Neural cell (in vitro differentiated cells): Measurements from ENCODE around the gene NPAS3. TPM values are rescaled to one million over a fixed set of nuclear protein-coding genes. Genes with fewer than 3 reads are reported as not detected.

Experiments used
- H2AFZ ChIP-seq: fragments of 200-600, 300-800 bp; sonication (generic), shearing (Covaris generic); 2 replicates; pipeline ENCODE4 v1.6.0; 2014; ENCODE audit warnings: low read depth, mild to moderate bottlenecking, antibody characterized with exemption, low read length, moderate library complexity
- H3F3A ChIP-seq: fragments of 200-600 bp; shearing (Covaris generic); 2 replicates; pipeline ENCODE4 v1.6.1; 2016; ENCODE audit warnings: mild to moderate bottlenecking, moderate library complexity, mixed read lengths, antibody characterized with exemption, low read length; ENCODE audit not compliant: insufficient read depth, poor library complexity, severe bottlenecking
- H3K27ac ChIP-seq: fragments of 200-600, 300-800 bp; sonication (generic), shearing (Covaris generic); 2 replicates; pipeline ENCODE4 v1.5.1; 2014; ENCODE audit warnings: mild to moderate bottlenecking, low read length, moderate library complexity
- H3K27me3 ChIP-seq: fragments of 300-800, 200-600 bp; sonication (generic), shearing (Covaris generic); 2 replicates; pipeline ENCODE4 v1.6.0; 2014; ENCODE audit warnings: mild to moderate bottlenecking, low read depth, low read length, moderate library complexity; ENCODE audit not compliant: insufficient read depth
- H3K36me3 ChIP-seq: fragments of 300-800, 200-600 bp; sonication (generic), shearing (Covaris generic); 2 replicates; pipeline ENCODE4 v1.5.1; 2014; ENCODE audit warnings: mild to moderate bottlenecking, antibody characterized with exemption, low read length, moderate library complexity; ENCODE audit not compliant: insufficient read depth
- H3K4me2 ChIP-seq: fragments of 300-800, 200-600 bp; sonication (generic), shearing (Covaris generic); 2 replicates; pipeline ENCODE4 v1.6.0; 2014; ENCODE audit warnings: mild to moderate bottlenecking, low read length
- H3K4me3 ChIP-seq: fragments of 300-800, 200-600 bp; sonication (generic), shearing (Covaris generic); 2 replicates; pipeline ENCODE4 v1.5.1; 2014; ENCODE audit warnings: mild to moderate bottlenecking, low read length, moderate library complexity
- H3K79me2 ChIP-seq: fragments of 200-600 bp; shearing (Covaris generic); replicated peaks from 2 replicates; pipeline ENCODE4 v1.6.0; 2014; ENCODE audit warnings: mild to moderate bottlenecking, low read length, moderate library complexity; ENCODE audit not compliant: insufficient read depth
- H3K9ac ChIP-seq: fragments of 300-800, 200-600 bp; sonication (generic), shearing (Covaris generic); 2 replicates; pipeline ENCODE4 v1.6.1; 2016; ENCODE audit warnings: mild to moderate bottlenecking, low read length, mixed read lengths
- H3K9me2 ChIP-seq: fragments of 200-600 bp; shearing (Covaris generic); 2 replicates; pipeline ENCODE4 v1.6.1; 2016; ENCODE audit warnings: mild to moderate bottlenecking, low read length, mixed read lengths; ENCODE audit not compliant: insufficient read depth
- H3K9me3 ChIP-seq: fragments of 200-600, 300-800 bp; sonication (generic), shearing (Covaris generic); 2 replicates; pipeline ENCODE4 v1.6.1; 2016; ENCODE audit warnings: mild to moderate bottlenecking, mixed run types, low read length, moderate library complexity, mixed read lengths
- H4K20me1 ChIP-seq: fragments of 200-600 bp; shearing (Covaris generic); 2 replicates; pipeline ENCODE4 v1.6.1; 2016; ENCODE audit warnings: mild to moderate bottlenecking, mixed run types; ENCODE audit not compliant: insufficient read depth
- EP300 ChIP-seq: fragments of 450-650 bp; conservative IDR thresholded peaks from 2 replicates; pipeline ENCODE4 v1.6.1; 2014; ENCODE audit warnings: antibody characterized with exemption, mild to moderate bottlenecking, moderate library complexity; ENCODE audit not compliant: poor library complexity, severe bottlenecking
- EZH2 ChIP-seq: fragments of 200-600, 300-800 bp; shearing (Covaris generic), sonication (generic); IDR thresholded peaks from 2 replicates; pipeline ENCODE4 v1.6.1; 2014; ENCODE audit warnings: antibody characterized with exemption, low read length, borderline replicate concordance, mild to moderate bottlenecking; ENCODE audit not compliant: insufficient read depth, poor library complexity, severe bottlenecking
- MXI1 ChIP-seq: fragments of 450-650 bp; conservative IDR thresholded peaks from 2 replicates; pipeline ENCODE4 v1.6.1; 2014; ENCODE audit warnings: antibody characterized with exemption, mild to moderate bottlenecking; ENCODE audit not compliant: poor library complexity, severe bottlenecking
- POLR2AphosphoS5 ChIP-seq: IDR thresholded peaks from 2 replicates; pipeline ENCODE4 v1.6.1; 2012
- RAD21 ChIP-seq: fragments of 450-650 bp; conservative IDR thresholded peaks from 2 replicates; pipeline ENCODE4 v1.6.1; 2014; ENCODE audit warnings: antibody characterized with exemption, mild to moderate bottlenecking, moderate library complexity
- SMC3 ChIP-seq: fragments of 450-650 bp; conservative IDR thresholded peaks from 2 replicates; pipeline ENCODE4 v1.6.1; 2014; ENCODE audit warnings: antibody characterized with exemption, mild to moderate bottlenecking, moderate library complexity; ENCODE audit not compliant: poor library complexity
- TAF1 ChIP-seq: IDR thresholded peaks from 2 replicates; pipeline ENCODE4 v1.6.1; 2012; ENCODE audit warnings: low read depth
- polyA plus RNA-seq: library from polyadenylated mRNA; depleted of rRNA; stranded (reverse); fragments of >200 nt; gene quantifications from 2 replicates; pipeline ENCODE4 v1.2.3, GENCODE V29; 2014
- TF ChIP-seq, protein P1 (sequence below): IDR thresholded peaks from 2 replicates; pipeline ENCODE4 v1.6.1; 2012; ENCODE audit warnings: borderline replicate concordance
- TF ChIP-seq, protein P2 (sequence below): fragments of 450-650 bp; IDR thresholded peaks from 2 replicates; pipeline ENCODE4 v1.5.1; 2014; ENCODE audit warnings: antibody characterized with exemption, mild to moderate bottlenecking, moderate library complexity; ENCODE audit not compliant: poor library complexity, severe bottlenecking

The NPAS3 gene
- polyA plus RNA-seq, 1 donor from 2014 or later, result 1.3 TPM

DNA sequence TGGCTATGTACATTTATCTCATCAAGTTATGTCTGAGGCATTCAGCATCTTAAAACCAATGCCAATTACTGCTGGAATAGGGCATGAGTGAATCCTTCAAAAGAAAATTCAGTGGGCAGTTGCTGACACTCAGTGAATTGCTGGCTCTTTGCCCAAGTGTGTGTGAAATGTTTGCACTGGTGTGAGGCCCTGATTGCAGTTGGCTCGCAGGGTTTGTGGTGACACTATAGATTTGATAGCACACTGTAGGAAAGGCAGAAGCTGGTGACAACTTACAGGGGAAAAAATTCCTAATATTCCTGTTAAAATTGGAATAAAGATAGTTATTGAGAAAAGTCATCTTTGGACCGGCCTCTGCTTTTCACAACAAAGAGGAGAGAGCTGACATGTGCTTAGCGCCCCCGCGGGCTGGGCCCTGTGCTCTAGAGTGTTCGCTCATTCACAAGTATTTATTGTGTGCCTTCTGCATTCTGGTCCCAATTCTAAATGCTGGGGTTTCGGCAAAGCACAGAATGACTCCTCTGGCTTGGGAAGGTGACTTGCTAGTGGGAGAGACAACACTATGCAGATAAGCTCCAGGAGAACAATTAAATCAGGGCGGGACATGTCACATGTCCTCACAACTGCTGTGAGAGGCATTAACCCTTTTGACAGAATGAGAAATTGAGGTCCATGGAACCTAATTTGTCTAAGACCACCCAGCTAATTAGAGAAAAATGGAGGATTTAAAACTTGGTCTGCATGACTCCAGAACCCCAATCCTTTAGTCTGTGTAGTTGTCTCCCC, 418.7 kb downstream of the NPAS3 start:
- no peaks in the 10 kb centered on the region for H3K36me3 ChIP-seq
- no peaks in the 10 kb centered on the region for H3K79me2 ChIP-seq
- no peak overlapping the region for H3K4me2 ChIP-seq
- no peak overlapping the region for H3K4me3 ChIP-seq
- H2AFZ ChIP-seq, result no peak overlapping the region
- no peaks in the 10 kb centered on the region for H3F3A ChIP-seq
- H3K27ac ChIP-seq, result no peak overlapping the region
- H3K9me2 ChIP-seq, result no peaks in the 10 kb centered on the region
- H3K27me3 ChIP-seq, result no peaks in the 10 kb centered on the region
- TF ChIP-seq EZH2 (no peak), RAD21 (no peak), MXI1 (no peak), EP300 (no peak), SMC3 (no peak), POLR2AphosphoS5 (no peak), TAF1 (no peak)
- TF ChIP-seq, protein P1, sequence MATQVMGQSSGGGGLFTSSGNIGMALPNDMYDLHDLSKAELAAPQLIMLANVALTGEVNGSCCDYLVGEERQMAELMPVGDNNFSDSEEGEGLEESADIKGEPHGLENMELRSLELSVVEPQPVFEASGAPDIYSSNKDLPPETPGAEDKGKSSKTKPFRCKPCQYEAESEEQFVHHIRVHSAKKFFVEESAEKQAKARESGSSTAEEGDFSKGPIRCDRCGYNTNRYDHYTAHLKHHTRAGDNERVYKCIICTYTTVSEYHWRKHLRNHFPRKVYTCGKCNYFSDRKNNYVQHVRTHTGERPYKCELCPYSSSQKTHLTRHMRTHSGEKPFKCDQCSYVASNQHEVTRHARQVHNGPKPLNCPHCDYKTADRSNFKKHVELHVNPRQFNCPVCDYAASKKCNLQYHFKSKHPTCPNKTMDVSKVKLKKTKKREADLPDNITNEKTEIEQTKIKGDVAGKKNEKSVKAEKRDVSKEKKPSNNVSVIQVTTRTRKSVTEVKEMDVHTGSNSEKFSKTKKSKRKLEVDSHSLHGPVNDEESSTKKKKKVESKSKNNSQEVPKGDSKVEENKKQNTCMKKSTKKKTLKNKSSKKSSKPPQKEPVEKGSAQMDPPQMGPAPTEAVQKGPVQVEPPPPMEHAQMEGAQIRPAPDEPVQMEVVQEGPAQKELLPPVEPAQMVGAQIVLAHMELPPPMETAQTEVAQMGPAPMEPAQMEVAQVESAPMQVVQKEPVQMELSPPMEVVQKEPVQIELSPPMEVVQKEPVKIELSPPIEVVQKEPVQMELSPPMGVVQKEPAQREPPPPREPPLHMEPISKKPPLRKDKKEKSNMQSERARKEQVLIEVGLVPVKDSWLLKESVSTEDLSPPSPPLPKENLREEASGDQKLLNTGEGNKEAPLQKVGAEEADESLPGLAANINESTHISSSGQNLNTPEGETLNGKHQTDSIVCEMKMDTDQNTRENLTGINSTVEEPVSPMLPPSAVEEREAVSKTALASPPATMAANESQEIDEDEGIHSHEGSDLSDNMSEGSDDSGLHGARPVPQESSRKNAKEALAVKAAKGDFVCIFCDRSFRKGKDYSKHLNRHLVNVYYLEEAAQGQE, result no peak
- TF ChIP-seq, protein P2, sequence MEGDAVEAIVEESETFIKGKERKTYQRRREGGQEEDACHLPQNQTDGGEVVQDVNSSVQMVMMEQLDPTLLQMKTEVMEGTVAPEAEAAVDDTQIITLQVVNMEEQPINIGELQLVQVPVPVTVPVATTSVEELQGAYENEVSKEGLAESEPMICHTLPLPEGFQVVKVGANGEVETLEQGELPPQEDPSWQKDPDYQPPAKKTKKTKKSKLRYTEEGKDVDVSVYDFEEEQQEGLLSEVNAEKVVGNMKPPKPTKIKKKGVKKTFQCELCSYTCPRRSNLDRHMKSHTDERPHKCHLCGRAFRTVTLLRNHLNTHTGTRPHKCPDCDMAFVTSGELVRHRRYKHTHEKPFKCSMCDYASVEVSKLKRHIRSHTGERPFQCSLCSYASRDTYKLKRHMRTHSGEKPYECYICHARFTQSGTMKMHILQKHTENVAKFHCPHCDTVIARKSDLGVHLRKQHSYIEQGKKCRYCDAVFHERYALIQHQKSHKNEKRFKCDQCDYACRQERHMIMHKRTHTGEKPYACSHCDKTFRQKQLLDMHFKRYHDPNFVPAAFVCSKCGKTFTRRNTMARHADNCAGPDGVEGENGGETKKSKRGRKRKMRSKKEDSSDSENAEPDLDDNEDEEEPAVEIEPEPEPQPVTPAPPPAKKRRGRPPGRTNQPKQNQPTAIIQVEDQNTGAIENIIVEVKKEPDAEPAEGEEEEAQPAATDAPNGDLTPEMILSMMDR, result no peak
- H3K9me3 ChIP-seq, result no peaks in the 10 kb centered on the region
- H3K9ac ChIP-seq, result no peak overlapping the region
- no peaks in the 10 kb centered on the region for H4K20me1 ChIP-seq

- H4K20me1 ChIP-seq, result no peaks in the 10 kb centered on the region
- no peak overlapping the region for H3K4me3 ChIP-seq
- no peak overlapping the region for H3K4me2 ChIP-seq
- H3K36me3 ChIP-seq, result no peaks in the 10 kb centered on the region
- no peaks in the 10 kb centered on the region for H3K9me2 ChIP-seq
- no peaks in the 10 kb centered on the region for H3K9me3 ChIP-seq
- TF ChIP-seq RAD21, result no peak
- no peak for TF ChIP-seq POLR2AphosphoS5
- TF ChIP-seq EP300, result no peak
- TF ChIP-seq MXI1, result no peak
- TF ChIP-seq, protein P2, result no peak
- TF ChIP-seq, protein P1, result no peak
- no peak for TF ChIP-seq TAF1
- TF ChIP-seq SMC3, result no peak
- no peak for TF ChIP-seq EZH2
- no peaks in the 10 kb centered on the region for H3K79me2 ChIP-seq
- no peak overlapping the region for H2AFZ ChIP-seq
- H3K9ac ChIP-seq, result no peak overlapping the region
- no peaks in the 10 kb centered on the region for H3K27me3 ChIP-seq
- H3K27ac ChIP-seq, result no peak overlapping the region
- no peaks in the 10 kb centered on the region for H3F3A ChIP-seq
Measured at GRCh38 chr14:33359288-33359881, 420.7 kb downstream of the NPAS3 start.
